ENCODE measurements around the gene ST6GAL1. TPM values are rescaled to one million over a fixed set of nuclear protein-coding genes. Genes with fewer than 3 reads are reported as not detected.

Gene ST6GAL1
- total and polyA plus RNA-seq, 4 donors = 15.1 to 113 (median 60.4) TPM

GRCh38 chr3:187085021-187085666 is 154.8 kb downstream of the ST6GAL1 start:
- H3K9me3 ChIP-seq (ENCODE audit: control insufficient read depth in 4 of 4, insufficient read depth in 3 of 4, low read length in 3 of 4) = peaks cover 0 to 7% (median 2%) of the 10 kb centered on the region in 4 donors
- no peaks in the 10 kb centered on the region for H3K27me3 ChIP-seq (ENCODE audit: control insufficient read depth in 3 of 3, insufficient read depth in 3 of 3, low read length in 2 of 3)
- H3K9ac ChIP-seq (ENCODE audit: insufficient read depth in 1 of 2, low read length in 2 of 2) = no peak overlapping the region
- WGBS, 2 donors = 65 to 78% methylated on average over 5 of the region's 5 CpGs
- DNase-seq (peak in 1 of 3 donors; percentile 17), ATAC-seq (ENCODE audit: insufficient read depth, low FRiP score) (no peak)
- TF ChIP-seq CTCF (IDR thresholded peaks at IDR 0.05; ENCODE audit: control extremely low read depth, extremely low read depth) = no peak
- H3K36me3 ChIP-seq (ENCODE audit: control insufficient read depth in 4 of 4, insufficient read depth in 4 of 4, low read length in 4 of 4) = no peaks in the 10 kb centered on the region
- no peak overlapping the region for H3K4me3 ChIP-seq
- peak overlapping the region in 1 of 2 donors; percentile 83 for H3K27ac ChIP-seq (ENCODE audit: low read depth in 1 of 2, low read length in 1 of 2)
- peaks cover 0 to 4% (median 2%) of the 10 kb centered on the region in 5 donors for H3K4me1 ChIP-seq (ENCODE audit: control insufficient read depth in 5 of 5, insufficient read depth in 5 of 5, low read length in 5 of 5)

GRCh38 chr3:187085933-187086332 is 155.6 kb downstream of the ST6GAL1 start:
- H3K4me1 ChIP-seq (ENCODE audit: control insufficient read depth in 5 of 5, insufficient read depth in 5 of 5, low read length in 5 of 5) = peaks cover 0 to 4% (median 2%) of the 10 kb centered on the region in 5 donors
- no peak for DNase-seq
- peaks cover 0 to 7% (median 2%) of the 10 kb centered on the region in 4 donors for H3K9me3 ChIP-seq (ENCODE audit: control insufficient read depth in 4 of 4, insufficient read depth in 3 of 4, low read length in 3 of 4)
- TF ChIP-seq CTCF (IDR thresholded peaks at IDR 0.05; ENCODE audit: control extremely low read depth, extremely low read depth) = no peak
- ATAC-seq (ENCODE audit: insufficient read depth, low FRiP score) = no peak
- H3K27me3 ChIP-seq (ENCODE audit: control insufficient read depth in 3 of 3, insufficient read depth in 3 of 3, low read length in 2 of 3) = no peaks in the 10 kb centered on the region
- no peak overlapping the region for H3K9ac ChIP-seq (ENCODE audit: insufficient read depth in 1 of 2, low read length in 2 of 2)
- no peak overlapping the region for H3K27ac ChIP-seq (ENCODE audit: low read depth in 1 of 2, low read length in 1 of 2)
- no peaks in the 10 kb centered on the region for H3K36me3 ChIP-seq (ENCODE audit: control insufficient read depth in 4 of 4, insufficient read depth in 4 of 4, low read length in 4 of 4)
- H3K4me3 ChIP-seq = no peak overlapping the region
- 98 to 100% methylated on average over 1 of the region's 1 CpG for WGBS, 2 donors

- ATAC-seq (ENCODE audit: insufficient read depth, low FRiP score) = no peak
- no peak overlapping the region for H3K4me3 ChIP-seq
- H3K4me1 ChIP-seq (ENCODE audit: control insufficient read depth in 5 of 5, insufficient read depth in 5 of 5, low read length in 5 of 5) = peaks cover 0 to 4% (median 2%) of the 10 kb centered on the region in 5 donors
- no peak for TF ChIP-seq CTCF (IDR thresholded peaks at IDR 0.05; ENCODE audit: control extremely low read depth, extremely low read depth)
- no peaks in the 10 kb centered on the region for H3K36me3 ChIP-seq (ENCODE audit: control insufficient read depth in 4 of 4, insufficient read depth in 4 of 4, low read length in 4 of 4)
- H3K9me3 ChIP-seq (ENCODE audit: control insufficient read depth in 4 of 4, insufficient read depth in 3 of 4, low read length in 3 of 4) = peaks cover 0 to 7% (median 2%) of the 10 kb centered on the region in 4 donors
- no peak overlapping the region for H3K27ac ChIP-seq (ENCODE audit: low read depth in 1 of 2, low read length in 1 of 2)
- 99% methylated on average over 3 of the region's 3 CpGs for WGBS, 2 donors
- no peaks in the 10 kb centered on the region for H3K27me3 ChIP-seq (ENCODE audit: control insufficient read depth in 3 of 3, insufficient read depth in 3 of 3, low read length in 2 of 3)
- DNase-seq = no peak
- no peak overlapping the region for H3K9ac ChIP-seq (ENCODE audit: insufficient read depth in 1 of 2, low read length in 2 of 2)
Measured at GRCh38 chr3:187086831-187087230, 156.5 kb downstream of the ST6GAL1 start.

All from lung (tissue), 12 donors.